ENCODE measurements around the gene IQSEC1.

GRCh38 chr3:12865271-12865670, 208.0 kb downstream of the IQSEC1 start:
- TF ChIP-seq CTCF (IDR thresholded peaks at IDR 0.05): no peak
- TF ChIP-seq POLR2A (IDR thresholded peaks at IDR 0.05): no peak

All from prostate gland (tissue), 2 donors.